ENCODE results near the gene NFE2. TPM values are rescaled to one million over a fixed set of nuclear protein-coding genes. Genes with fewer than 3 reads are reported as not detected.

Gene NFE2
- total RNA-seq, 2 experiments from 2014 or later = not detected

GRCh38 chr12:54266852-54267251 lies 34.0 kb downstream of the NFE2 start:
- H4K20me1 ChIP-seq (ENCODE audit: insufficient read depth, low read length) = no peaks in the 10 kb centered on the region
- no peak for DNase-seq (ENCODE audit: low spot score)
- H3K36me3 ChIP-seq (ENCODE audit: insufficient read depth, low read length) = peaks cover 42% of the 10 kb centered on the region
- intact Hi-C loops (cut with micrococcal nuclease; ENCODE audit: unreplicated experiment) = no loop called here
- H3K4me3 ChIP-seq (ENCODE audit: low read depth, low read length, poor library complexity, severe bottlenecking) = no peak overlapping the region
- H3K27ac ChIP-seq (ENCODE audit: low read depth, low read length, poor library complexity, severe bottlenecking) = no peak overlapping the region
- peaks cover 52% of the 10 kb centered on the region for H3K79me2 ChIP-seq (ENCODE audit: insufficient read depth, low read depth, low read length)
- ChIA-PET CTCF (ENCODE audit: unreplicated experiment) (no interaction called here), POLR2A (interaction anchor here (1.1 to 2.3 kb wide), 3 partner anchors 13 to 74 kb away, joined by 3 to 8 read pairs (median 3); partner anchors contain the start of genes CBX5 and HNRNPA1)
- TF ChIP-seq EZH2phosphoT487 (IDR thresholded peaks at IDR 0.05; ENCODE audit: borderline replicate concordance, low read depth, low read length) = no peak
- H3K9me2 ChIP-seq (ENCODE audit: insufficient read depth, low read length) = no peaks in the 10 kb centered on the region
- BruUV-seq (replicated peaks) = no TSS peak
- no peak overlapping the region for H2AFZ ChIP-seq (ENCODE audit: low read length)
- H3K9me3 ChIP-seq (ENCODE audit: low read length) = no peaks in the 10 kb centered on the region
- H3K4me2 ChIP-seq (ENCODE audit: low read length) = no peak overlapping the region
- peaks cover 11% of the 10 kb centered on the region for H3K4me1 ChIP-seq (ENCODE audit: insufficient read depth, low read length, poor library complexity, severe bottlenecking)

GRCh38 chr12:54265364-54265812 lies 35.4 kb downstream of the NFE2 start:
- H3K9me2 ChIP-seq (ENCODE audit: insufficient read depth, low read length) = no peaks in the 10 kb centered on the region
- no peaks in the 10 kb centered on the region for H3K9me3 ChIP-seq (ENCODE audit: low read length)
- peaks cover 27% of the 10 kb centered on the region for H3K36me3 ChIP-seq (ENCODE audit: insufficient read depth, low read length)
- ChIA-PET POLR2A (interaction anchor here (0.7 to 2.0 kb wide), 4 partner anchors 9 to 642 kb away, joined by 3 to 12 read pairs (median 6); partner anchors contain the start of genes CBX5 and HNRNPA1), CTCF (ENCODE audit: unreplicated experiment) (interaction anchor here (0.5 to 0.8 kb wide), 2 partner anchors 60 to 248 kb away, joined by 3 read pairs; partner anchors contain the start of gene COPZ1)
- TF ChIP-seq EZH2phosphoT487 (IDR thresholded peaks at IDR 0.05; ENCODE audit: borderline replicate concordance, low read depth, low read length) = no peak
- no peak for TF ChIP-seq CTCF (conservative IDR thresholded peaks at IDR 0.05; ENCODE audit: low read length)
- H4K20me1 ChIP-seq (ENCODE audit: insufficient read depth, low read length) = no peaks in the 10 kb centered on the region
- peaks cover 62% of the 10 kb centered on the region for H3K79me2 ChIP-seq (ENCODE audit: insufficient read depth, low read depth, low read length)
- peaks cover 26% of the 10 kb centered on the region for H3K4me1 ChIP-seq (ENCODE audit: insufficient read depth, low read length, poor library complexity, severe bottlenecking)
- H2AFZ ChIP-seq (ENCODE audit: low read length) = no peak overlapping the region
- no TSS peak for BruUV-seq (replicated peaks)
- H3K27ac ChIP-seq (ENCODE audit: low read depth, low read length, poor library complexity, severe bottlenecking) = no peak overlapping the region
- H3K4me3 ChIP-seq (ENCODE audit: low read depth, low read length, poor library complexity, severe bottlenecking) = no peak overlapping the region
- intact Hi-C loops (cut with micrococcal nuclease; ENCODE audit: unreplicated experiment) = loop anchor here (2.0 kb wide), 1 partner anchor 13 kb away; no protein-coding TSS in a partner anchor
- DNase-seq (ENCODE audit: low spot score) = no peak
- H3K4me2 ChIP-seq (ENCODE audit: low read length) = no peak overlapping the region

- H3K4me1 ChIP-seq (ENCODE audit: insufficient read depth, low read length, poor library complexity, severe bottlenecking) = peaks cover 53% of the 10 kb centered on the region
Observed at GRCh38 chr12:54262403-54262925, 38.4 kb downstream of the NFE2 start.

More at GRCh38 chr12:54262403-54262925, 38.4 kb downstream of the NFE2 start:
- intact Hi-C loops (cut with micrococcal nuclease; ENCODE audit: unreplicated experiment) = no loop called here
- CTCF ChIA-PET (ENCODE audit: unreplicated experiment) = interaction anchor here (0.6 kb wide), 1 partner anchor 137 kb away, joined by 3 read pairs; no protein-coding TSS in a partner anchor
- Histone ChIP-seq H3K9me3 (ENCODE audit: low read length) (no peaks in the 10 kb centered on the region), H3K4me3 (ENCODE audit: low read depth, low read length, poor library complexity, severe bottlenecking) (no peak overlapping the region), H4K20me1 (ENCODE audit: insufficient read depth, low read length) (no peaks in the 10 kb centered on the region), H3K4me2 (ENCODE audit: low read length) (peak overlapping the region; percentile 92), H3K27ac (ENCODE audit: low read depth, low read length, poor library complexity, severe bottlenecking) (peak overlapping the region; percentile 18), H3K36me3 (ENCODE audit: insufficient read depth, low read length) (peaks cover 29% of the 10 kb centered on the region), H2AFZ (ENCODE audit: low read length) (no peak overlapping the region), H3K79me2 (ENCODE audit: insufficient read depth, low read depth, low read length) (peaks cover 85% of the 10 kb centered on the region), H3K9me2 (ENCODE audit: insufficient read depth, low read length) (no peaks in the 10 kb centered on the region)
- no peak for DNase-seq (ENCODE audit: low spot score)
- TF ChIP-seq EZH2phosphoT487 (IDR thresholded peaks at IDR 0.05; ENCODE audit: borderline replicate concordance, low read depth, low read length) (no peak), CTCF (conservative IDR thresholded peaks at IDR 0.05; ENCODE audit: low read length) (no peak)
- POLR2A ChIA-PET = interaction anchor here (0.6 to 0.8 kb wide), 2 partner anchors 17 to 1238 kb away, joined by 3 read pairs; partner anchors contain the start of genes CBX5 and HNRNPA1
- BruUV-seq (replicated peaks) = no TSS peak
